ENCODE results near the gene RAD54L.

DNA sequence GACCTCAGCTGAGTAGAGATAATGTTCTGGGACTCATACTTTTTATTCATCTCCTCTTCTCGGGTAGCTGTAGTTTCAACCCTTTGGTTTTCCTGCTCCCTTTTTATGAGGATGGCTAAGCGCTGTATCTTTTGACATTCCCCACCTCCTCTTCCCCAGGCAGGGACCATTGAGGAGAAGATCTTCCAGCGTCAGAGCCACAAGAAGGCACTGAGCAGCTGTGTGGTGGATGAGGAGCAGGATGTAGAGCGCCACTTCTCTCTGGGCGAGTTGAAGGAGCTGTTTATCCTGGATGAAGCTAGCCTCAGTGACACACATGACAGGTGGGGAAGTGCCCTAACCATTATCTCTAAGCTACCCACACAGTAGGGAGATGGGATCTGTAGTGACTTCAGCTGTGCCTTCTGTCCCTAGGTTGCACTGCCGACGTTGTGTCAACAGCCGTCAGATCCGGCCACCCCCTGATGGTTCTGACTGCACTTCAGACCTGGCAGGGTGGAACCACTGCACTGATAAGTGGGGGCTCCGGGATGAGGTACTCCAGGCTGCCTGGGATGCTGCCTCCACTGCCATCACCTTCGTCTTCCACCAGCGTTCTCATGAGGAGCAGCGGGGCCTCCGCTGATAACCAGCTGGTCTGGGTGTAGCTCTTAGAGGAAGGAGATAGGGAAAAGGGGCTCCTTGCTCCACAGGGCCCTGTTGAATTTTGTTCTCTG lies 30.3 kb downstream of the RAD54L start:
- TF ChIP-seq, protein P1, sequence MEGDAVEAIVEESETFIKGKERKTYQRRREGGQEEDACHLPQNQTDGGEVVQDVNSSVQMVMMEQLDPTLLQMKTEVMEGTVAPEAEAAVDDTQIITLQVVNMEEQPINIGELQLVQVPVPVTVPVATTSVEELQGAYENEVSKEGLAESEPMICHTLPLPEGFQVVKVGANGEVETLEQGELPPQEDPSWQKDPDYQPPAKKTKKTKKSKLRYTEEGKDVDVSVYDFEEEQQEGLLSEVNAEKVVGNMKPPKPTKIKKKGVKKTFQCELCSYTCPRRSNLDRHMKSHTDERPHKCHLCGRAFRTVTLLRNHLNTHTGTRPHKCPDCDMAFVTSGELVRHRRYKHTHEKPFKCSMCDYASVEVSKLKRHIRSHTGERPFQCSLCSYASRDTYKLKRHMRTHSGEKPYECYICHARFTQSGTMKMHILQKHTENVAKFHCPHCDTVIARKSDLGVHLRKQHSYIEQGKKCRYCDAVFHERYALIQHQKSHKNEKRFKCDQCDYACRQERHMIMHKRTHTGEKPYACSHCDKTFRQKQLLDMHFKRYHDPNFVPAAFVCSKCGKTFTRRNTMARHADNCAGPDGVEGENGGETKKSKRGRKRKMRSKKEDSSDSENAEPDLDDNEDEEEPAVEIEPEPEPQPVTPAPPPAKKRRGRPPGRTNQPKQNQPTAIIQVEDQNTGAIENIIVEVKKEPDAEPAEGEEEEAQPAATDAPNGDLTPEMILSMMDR (IDR thresholded peaks at IDR 0.05) = no peak
- TF ChIP-seq POLR2A (IDR thresholded peaks at IDR 0.05) = no peak

Measured in vagina (tissue), 2 donors.